Measurements from ENCODE around the gene CCDC141.

The CCDC141 gene

DNA sequence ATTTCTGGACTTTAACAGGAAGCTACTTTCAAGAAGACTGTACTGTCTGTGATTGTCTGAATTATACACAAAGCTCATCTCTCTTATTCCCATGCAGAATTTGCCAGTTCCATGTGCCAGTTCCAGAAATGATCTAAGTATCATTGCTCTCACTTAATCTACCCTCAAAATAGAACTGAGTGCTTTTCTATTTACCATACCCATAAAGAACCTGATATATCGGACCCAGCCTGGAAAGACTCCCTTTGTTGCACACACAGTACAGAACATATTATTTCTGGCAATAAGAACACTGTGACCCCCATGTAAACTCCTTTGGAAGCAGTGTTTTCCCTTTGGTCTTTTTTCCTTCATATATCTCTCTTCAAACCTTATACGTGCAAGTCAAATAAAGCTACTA lies 140.4 kb downstream of the CCDC141 start:
- no peak for DNase-seq

GRCh38 chr2:178908810-178909209 lies 141.1 kb downstream of the CCDC141 start:
- DNase-seq = no peak

GRCh38 chr2:178905261-178905660 lies 144.7 kb downstream of the CCDC141 start:
- no peak for DNase-seq

GRCh38 chr2:178899656-178900055 lies 150.3 kb downstream of the CCDC141 start:
- DNase-seq = no peak

DNA sequence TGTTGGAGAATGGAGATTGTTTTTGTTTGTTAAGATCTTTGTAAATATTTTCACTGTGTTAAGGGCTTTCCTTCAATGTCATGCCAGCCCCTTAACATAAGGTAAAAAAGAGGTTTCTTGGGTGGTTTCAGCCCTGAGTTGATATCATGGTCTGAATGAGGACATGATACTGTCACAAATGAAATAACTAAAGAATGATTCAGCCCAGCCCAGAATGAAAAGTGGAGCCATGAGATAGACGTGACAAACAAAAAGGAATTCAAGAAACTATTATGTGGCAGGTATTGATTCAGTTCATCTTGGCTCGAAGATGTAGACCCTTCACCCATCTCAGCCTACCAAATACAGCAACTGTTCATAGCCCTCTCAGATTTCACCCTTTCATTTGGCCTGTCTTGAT lies 154.1 kb downstream of the CCDC141 start:
- no peak for DNase-seq

DNA sequence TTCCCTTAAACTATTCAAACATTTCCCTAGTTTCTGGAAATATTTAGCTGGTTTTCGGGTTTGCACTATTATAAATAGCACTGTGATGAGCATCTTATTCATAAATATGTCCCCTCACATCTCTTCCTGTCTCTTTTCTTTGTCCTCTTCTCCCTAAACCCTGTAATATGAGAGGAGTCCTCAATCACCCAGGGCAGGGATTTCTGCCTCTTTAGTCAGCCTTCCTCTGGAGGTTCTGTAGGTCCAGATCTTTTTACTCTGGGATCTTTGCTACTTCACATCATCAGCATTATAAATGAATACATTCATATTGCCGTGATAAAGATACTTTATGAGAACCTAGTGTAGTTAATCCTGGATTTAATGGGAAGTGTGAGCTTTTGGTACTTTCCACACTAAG lies 154.8 kb downstream of the CCDC141 start:
- DNase-seq = no peak

- DNase-seq = no peak
Measured at GRCh38 chr2:178892751-178893625, 156.9 kb downstream of the CCDC141 start.

DNA sequence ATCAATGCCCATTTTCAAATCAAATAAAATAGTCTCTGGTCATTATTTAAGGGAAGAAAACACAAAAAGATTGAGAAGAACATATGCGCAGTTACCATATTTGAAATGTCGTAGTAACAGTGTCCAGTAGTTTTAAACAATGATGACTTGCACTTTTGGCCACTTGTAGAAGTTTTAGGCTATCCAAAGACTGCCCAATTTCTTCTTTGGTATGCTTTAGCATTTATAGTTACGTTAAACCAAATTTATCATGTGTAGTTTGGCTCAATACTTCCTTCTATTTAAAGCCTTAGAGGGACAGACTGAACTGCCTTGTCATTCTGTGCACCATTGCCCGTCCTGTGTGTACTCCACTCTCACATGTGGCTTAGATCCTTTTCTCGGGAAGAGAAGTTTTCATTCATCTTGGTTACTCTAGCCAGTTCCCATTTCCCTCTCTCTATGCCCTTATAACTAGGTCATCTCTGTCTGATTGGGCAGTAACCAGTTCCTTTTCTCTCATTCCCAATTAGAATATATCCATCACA lies 157.9 kb downstream of the CCDC141 start:
- no peak for DNase-seq

DNA sequence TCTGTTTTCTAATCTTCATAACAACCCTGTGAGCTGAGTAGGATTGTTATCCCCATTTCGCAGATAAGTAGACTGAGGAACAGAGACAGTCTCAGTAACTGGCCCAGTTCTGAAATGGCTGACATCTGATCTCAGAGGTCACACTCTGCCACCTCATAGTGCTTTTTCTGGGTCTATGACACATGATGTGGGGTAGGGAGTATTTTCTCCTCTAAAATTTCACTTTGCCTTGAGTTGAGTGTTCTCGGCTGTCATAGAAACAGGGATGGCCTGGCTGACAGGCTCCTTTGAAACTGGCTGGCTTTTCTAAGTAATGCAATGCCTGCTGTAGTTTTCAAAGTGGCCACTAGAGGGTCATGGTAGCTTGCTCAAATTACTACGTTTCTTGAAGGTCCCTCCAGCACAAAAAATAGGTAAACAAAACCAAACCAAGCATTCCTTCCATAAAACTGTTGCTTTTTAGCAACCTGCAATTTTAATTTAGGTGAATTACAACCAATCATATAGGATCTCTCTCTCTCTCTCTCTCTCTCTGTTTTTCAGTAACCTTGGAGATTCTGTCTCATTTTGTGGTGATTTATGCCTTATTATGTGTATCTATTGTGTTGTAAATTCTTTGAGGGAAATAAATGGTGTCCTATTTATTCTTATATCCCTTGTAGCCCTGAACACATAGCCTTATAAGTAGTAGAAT lies 158.5 kb downstream of the CCDC141 start:
- DNase-seq = peak; percentile 28 to 65

GRCh38 chr2:178886006-178886405 lies 163.9 kb downstream of the CCDC141 start:
- DNase-seq = no peak

DNA sequence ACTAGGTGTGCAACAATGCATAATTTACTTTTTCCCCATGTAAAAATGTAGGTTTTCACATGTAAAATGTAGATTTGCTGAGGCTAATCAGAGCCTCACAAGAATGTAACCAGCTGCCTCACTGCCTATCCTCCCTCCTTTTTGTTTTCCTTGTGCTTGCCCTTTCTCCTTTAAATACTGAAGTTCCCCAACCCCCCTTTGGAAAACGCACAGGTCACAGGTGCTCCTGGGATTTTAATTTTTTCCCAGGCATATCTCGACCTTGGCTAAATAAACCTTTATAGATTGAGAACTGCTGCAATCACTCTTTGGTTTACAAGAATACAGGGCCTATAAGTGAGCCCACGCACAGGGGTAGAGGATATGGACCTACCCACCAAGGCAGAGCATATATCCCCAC lies 165.5 kb downstream of the CCDC141 start:
- DNase-seq = no peak

DNA sequence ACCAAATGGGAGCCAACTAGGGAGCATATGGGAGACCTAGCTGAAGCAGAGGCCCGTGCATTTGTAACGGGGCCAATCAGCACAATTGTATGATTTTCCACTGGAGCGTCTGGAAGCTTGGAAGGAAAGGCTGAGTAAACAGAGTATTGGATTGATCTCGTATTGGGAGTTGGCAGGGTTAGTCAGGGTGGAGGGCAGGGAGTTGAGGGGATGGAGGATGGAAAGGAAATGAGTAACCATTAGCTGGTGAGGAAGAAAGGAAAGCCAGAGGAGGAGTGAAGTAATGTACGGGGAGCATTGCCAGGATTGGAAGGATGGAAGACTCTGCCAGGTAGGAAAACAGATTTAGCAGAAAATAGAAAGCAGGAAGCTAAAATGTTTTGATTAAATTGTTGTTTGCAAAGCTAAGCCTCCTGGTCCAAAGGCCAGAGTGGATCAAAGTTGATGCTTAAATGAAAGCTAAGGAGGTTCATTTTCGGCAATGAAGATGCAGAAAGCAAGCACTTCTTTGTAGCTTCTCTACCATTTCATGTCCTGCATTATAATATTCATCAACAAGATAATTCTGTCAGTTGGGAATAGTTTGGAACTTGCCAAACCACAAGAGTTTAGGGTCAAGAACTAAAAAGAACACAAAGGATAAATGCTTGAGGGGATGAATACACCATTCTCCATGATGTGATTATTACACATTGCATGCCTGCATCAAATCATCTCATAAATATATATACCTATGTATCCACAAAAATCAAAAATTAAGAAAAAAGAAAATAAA lies 167.1 kb downstream of the CCDC141 start:
- no peak for DNase-seq

GRCh38 chr2:178881075-178881474 lies 168.9 kb downstream of the CCDC141 start:
- DNase-seq = no peak

GRCh38 chr2:178880257-178880656 lies 169.7 kb downstream of the CCDC141 start:
- no peak for DNase-seq

- no peak for DNase-seq
Measured at GRCh38 chr2:178877874-178878273, 172.1 kb downstream of the CCDC141 start.

- DNase-seq = no peak
Measured at GRCh38 chr2:178874529-178875240, 175.3 kb downstream of the CCDC141 start.

- DNase-seq = no peak
Measured at GRCh38 chr2:178873912-178874311, 176.0 kb downstream of the CCDC141 start.

- DNase-seq = no peak
Measured at GRCh38 chr2:178871536-178871935, 178.4 kb downstream of the CCDC141 start.

DNA sequence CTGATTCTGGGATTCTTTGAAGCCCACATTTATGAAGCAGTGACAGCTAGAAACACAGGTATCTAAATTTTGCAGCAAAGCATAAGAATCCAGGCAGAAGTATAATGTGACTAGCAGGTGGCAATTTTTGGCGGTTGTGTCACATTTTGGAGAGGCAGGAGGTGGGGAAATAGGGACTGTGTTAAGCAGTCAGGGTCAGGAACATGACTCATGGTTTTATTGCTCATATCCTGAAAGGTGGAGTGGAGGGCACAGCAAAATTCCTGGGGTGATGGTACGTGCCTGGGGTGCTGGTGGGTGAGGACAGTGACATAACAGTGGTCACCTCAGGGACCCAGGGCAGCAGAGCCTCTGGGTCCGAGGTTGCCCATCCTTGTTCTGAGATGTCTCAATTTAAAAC lies 179.2 kb downstream of the CCDC141 start:
- DNase-seq = no peak

- DNase-seq = no peak
Measured at GRCh38 chr2:178865999-178866398, 183.9 kb downstream of the CCDC141 start.

- DNase-seq = no peak
Measured at GRCh38 chr2:178865146-178865936, 184.6 kb downstream of the CCDC141 start.

All from AML-193 (cell line).